ENCODE data around the gene BCL3.

Gene BCL3

GRCh38 chr19:44749292-44749691 lies 784 bp downstream of the BCL3 start:
- Mint-ChIP-seq H3K27me3 (no peaks in the 10 kb centered on the region), H3K27ac (ENCODE audit: low read depth) (peak overlapping the region; percentile 93), H3K9me3 (no peaks in the 10 kb centered on the region), H3K36me3 (ENCODE audit: insufficient read depth) (peaks cover 37% of the 10 kb centered on the region), H3K4me1 (peaks cover 72% of the 10 kb centered on the region), H3K4me3 (peak overlapping the region; percentile 85)
- ATAC-seq (replicated peaks; ENCODE audit: extremely low read depth, poor library complexity, severe bottlenecking) = no peak
- DNase-seq (ENCODE audit: low spot score in 2 of 2) = no peak

- ATAC-seq (replicated peaks; ENCODE audit: extremely low read depth, poor library complexity, severe bottlenecking) = no peak
- Mint-ChIP-seq H3K4me3 (peak overlapping the region; percentile 85), H3K27me3 (no peaks in the 10 kb centered on the region), H3K27ac (ENCODE audit: low read depth) (peak overlapping the region; percentile 93), H3K9me3 (no peaks in the 10 kb centered on the region), H3K36me3 (ENCODE audit: insufficient read depth) (peaks cover 37% of the 10 kb centered on the region), H3K4me1 (peaks cover 79% of the 10 kb centered on the region)
- no peak for DNase-seq (ENCODE audit: low spot score in 2 of 2)
Measured at GRCh38 chr19:44749994-44750393, 1.5 kb downstream of the BCL3 start.

GRCh38 chr19:44752123-44752815 lies 3.8 kb downstream of the BCL3 start:
- no peak for DNase-seq (ENCODE audit: low spot score in 2 of 2)
- peak overlapping the region; percentile 88 for H3K4me3 Mint-ChIP-seq

DNA sequence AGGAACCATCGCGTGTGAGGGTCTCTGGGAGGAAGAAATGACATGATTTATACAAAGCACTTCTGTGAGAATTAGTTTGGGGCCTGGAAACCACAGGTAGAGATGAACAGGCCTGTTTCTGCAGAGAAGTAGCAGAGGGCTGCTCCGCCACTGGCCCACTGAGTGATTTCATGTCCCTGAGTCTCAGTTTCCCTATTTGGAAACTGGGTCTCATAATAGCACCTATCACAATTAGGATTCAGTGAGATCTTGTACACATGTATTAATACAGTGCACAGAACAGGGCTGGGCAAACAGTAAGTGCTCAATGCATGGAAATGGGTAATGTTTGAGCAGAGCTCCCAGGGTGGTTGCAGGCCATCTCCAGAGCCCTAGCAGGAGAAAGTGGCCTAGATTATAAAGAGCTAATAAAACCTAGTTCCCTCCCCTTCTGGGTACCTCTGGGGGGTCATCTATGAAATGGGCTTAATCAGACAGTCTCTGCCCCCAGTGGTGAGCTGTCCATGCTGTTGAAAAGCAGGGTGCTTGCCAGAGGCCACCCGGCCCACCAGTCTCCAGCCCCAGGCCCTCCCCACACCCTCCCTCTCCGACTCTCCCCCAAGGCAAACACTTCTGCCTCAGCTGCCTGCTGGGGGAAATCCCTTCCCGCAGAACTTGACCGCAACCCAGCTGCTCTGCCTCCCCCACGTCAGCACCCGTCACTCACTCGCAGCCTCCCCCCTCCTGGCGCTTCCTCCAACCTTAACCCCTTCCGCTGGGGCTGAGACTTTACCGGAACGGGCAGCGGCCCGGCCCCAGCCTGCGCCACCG lies 4.5 kb downstream of the BCL3 start:
- peaks cover 66% of the 10 kb centered on the region for H3K4me1 Mint-ChIP-seq
- peaks cover 45% of the 10 kb centered on the region for H3K36me3 Mint-ChIP-seq (ENCODE audit: insufficient read depth)
- peak overlapping the region; percentile 88 for H3K4me3 Mint-ChIP-seq
- H3K27ac Mint-ChIP-seq (ENCODE audit: low read depth) = peak overlapping the region; percentile 93
- peak; percentile 88 to 96 for DNase-seq (ENCODE audit: low spot score in 2 of 2)
- no peaks in the 10 kb centered on the region for H3K27me3 Mint-ChIP-seq
- H3K9me3 Mint-ChIP-seq = no peaks in the 10 kb centered on the region
- peak; percentile 80 for ATAC-seq (replicated peaks; ENCODE audit: extremely low read depth, poor library complexity, severe bottlenecking)

More at GRCh38 chr19:44752123-44752815, 3.8 kb downstream of the BCL3 start:
- peaks cover 74% of the 10 kb centered on the region for H3K4me1 Mint-ChIP-seq
- H3K27me3 Mint-ChIP-seq = no peaks in the 10 kb centered on the region
- no peak for ATAC-seq (replicated peaks; ENCODE audit: extremely low read depth, poor library complexity, severe bottlenecking)
- no peaks in the 10 kb centered on the region for H3K9me3 Mint-ChIP-seq
- peak overlapping the region; percentile 93 for H3K27ac Mint-ChIP-seq (ENCODE audit: low read depth)
- H3K36me3 Mint-ChIP-seq (ENCODE audit: insufficient read depth) = peaks cover 40% of the 10 kb centered on the region

GRCh38 chr19:44753626-44753931 lies 5.1 kb downstream of the BCL3 start:
- no peaks in the 10 kb centered on the region for H3K9me3 Mint-ChIP-seq
- DNase-seq (ENCODE audit: low spot score in 2 of 2) (no peak), ATAC-seq (replicated peaks; ENCODE audit: extremely low read depth, poor library complexity, severe bottlenecking) (no peak)
- peak overlapping the region; percentile 88 for H3K4me3 Mint-ChIP-seq
- peak overlapping the region; percentile 93 for H3K27ac Mint-ChIP-seq (ENCODE audit: low read depth)
- peaks cover 46% of the 10 kb centered on the region for H3K36me3 Mint-ChIP-seq (ENCODE audit: insufficient read depth)
- peaks cover 63% of the 10 kb centered on the region for H3K4me1 Mint-ChIP-seq
- no peaks in the 10 kb centered on the region for H3K27me3 Mint-ChIP-seq

DNA sequence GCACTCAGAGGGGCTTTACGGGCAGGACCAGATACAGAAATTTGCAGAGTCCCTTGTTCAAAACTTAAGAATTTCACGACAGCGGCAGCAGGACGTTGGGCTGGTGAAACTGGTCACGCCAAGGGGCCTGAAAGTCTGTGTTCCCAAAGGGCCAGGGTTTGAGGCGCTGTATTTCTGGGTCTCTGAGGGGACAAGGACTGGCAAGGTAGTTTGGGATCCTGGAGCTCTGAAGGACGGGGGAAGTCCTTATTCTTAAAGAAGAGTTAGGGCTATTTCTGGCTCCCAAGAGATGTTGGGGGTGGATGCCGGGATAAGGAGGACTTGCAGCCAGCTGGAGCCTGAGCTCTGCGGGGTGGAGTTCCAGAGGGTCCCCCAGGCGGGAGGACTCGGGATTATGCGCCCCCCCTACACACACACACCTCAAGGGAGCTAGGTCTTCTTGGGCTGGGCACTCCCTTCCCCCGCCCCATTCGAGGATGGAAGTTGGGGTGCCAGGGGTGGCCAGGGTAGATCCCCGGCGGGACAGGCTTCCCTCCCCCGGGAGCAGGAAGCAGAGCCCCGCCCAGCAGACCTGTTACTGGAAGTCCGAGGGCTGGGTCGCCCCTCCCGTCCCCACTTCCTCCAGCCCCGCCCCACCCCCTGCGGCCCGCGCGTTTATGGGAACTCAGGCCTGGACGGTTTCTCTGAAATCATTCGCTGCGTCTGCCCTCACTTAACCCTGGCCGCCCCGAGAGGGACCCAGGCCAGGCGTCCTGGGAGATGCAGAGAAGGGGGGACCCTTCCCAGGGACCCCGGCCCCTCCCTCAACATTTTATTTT lies 5.6 kb downstream of the BCL3 start:
- Mint-ChIP-seq H3K27ac (ENCODE audit: low read depth) (peak overlapping the region; percentile 93), H3K27me3 (no peaks in the 10 kb centered on the region), H3K4me1 (peaks cover 60% of the 10 kb centered on the region), H3K36me3 (ENCODE audit: insufficient read depth) (peaks cover 45% of the 10 kb centered on the region), H3K4me3 (peak overlapping the region; percentile 88), H3K9me3 (no peaks in the 10 kb centered on the region)
- peak; percentile 21 for ATAC-seq (replicated peaks; ENCODE audit: extremely low read depth, poor library complexity, severe bottlenecking)
- peak; percentile 21 to 29 for DNase-seq (ENCODE audit: low spot score in 2 of 2)

DNA sequence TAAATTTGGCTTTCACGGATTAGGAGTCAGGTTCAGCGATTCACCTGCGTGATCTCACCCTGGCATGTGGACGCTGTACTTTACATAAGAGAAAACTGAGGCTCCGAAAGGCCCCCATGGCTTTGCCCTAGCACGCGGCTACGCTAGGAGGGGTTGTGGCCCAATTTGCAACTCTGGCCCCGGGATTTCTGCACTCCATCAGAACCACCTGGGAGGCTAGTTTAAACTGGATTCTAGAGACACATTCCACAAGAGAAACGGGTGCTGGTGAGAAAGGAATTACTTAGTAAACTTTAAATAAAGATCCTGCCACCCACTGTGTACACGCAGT lies 6.2 kb downstream of the BCL3 start:
- H3K27ac Mint-ChIP-seq (ENCODE audit: low read depth) = peak overlapping the region; percentile 93
- H3K4me3 Mint-ChIP-seq = peak overlapping the region; percentile 88
- no peaks in the 10 kb centered on the region for H3K27me3 Mint-ChIP-seq
- no peaks in the 10 kb centered on the region for H3K9me3 Mint-ChIP-seq
- peaks cover 56% of the 10 kb centered on the region for H3K4me1 Mint-ChIP-seq
- ATAC-seq (replicated peaks; ENCODE audit: extremely low read depth, poor library complexity, severe bottlenecking) (no peak), DNase-seq (ENCODE audit: low spot score in 2 of 2) (no peak)
- H3K36me3 Mint-ChIP-seq (ENCODE audit: insufficient read depth) = peaks cover 42% of the 10 kb centered on the region

- no peaks in the 10 kb centered on the region for H3K27me3 Mint-ChIP-seq
- H3K27ac Mint-ChIP-seq (ENCODE audit: low read depth) = peak overlapping the region; percentile 93
- H3K4me1 Mint-ChIP-seq = peaks cover 56% of the 10 kb centered on the region
- peak overlapping the region; percentile 88 for H3K4me3 Mint-ChIP-seq
- DNase-seq (ENCODE audit: low spot score in 2 of 2) (no peak), ATAC-seq (replicated peaks; ENCODE audit: extremely low read depth, poor library complexity, severe bottlenecking) (no peak)
- no peaks in the 10 kb centered on the region for H3K9me3 Mint-ChIP-seq
- peaks cover 43% of the 10 kb centered on the region for H3K36me3 Mint-ChIP-seq (ENCODE audit: insufficient read depth)
Measured at GRCh38 chr19:44755219-44755618, 6.7 kb downstream of the BCL3 start.

GRCh38 chr19:44756089-44756562 lies 7.6 kb downstream of the BCL3 start:
- ATAC-seq (replicated peaks; ENCODE audit: extremely low read depth, poor library complexity, severe bottlenecking) = no peak

GRCh38 chr19:44757057-44757734 lies 8.7 kb downstream of the BCL3 start:
- Mint-ChIP-seq H3K27ac (ENCODE audit: low read depth) (peak overlapping the region; percentile 83), H3K4me1 (peaks cover 44% of the 10 kb centered on the region), H3K36me3 (ENCODE audit: insufficient read depth) (peaks cover 44% of the 10 kb centered on the region), H3K4me3 (no peak overlapping the region), H3K27me3 (no peaks in the 10 kb centered on the region), H3K9me3 (no peaks in the 10 kb centered on the region)
- ATAC-seq (replicated peaks; ENCODE audit: extremely low read depth, poor library complexity, severe bottlenecking) (no peak), DNase-seq (ENCODE audit: low spot score in 2 of 2) (no peak)

More at GRCh38 chr19:44756089-44756562, 7.6 kb downstream of the BCL3 start:
- no peak for DNase-seq (ENCODE audit: low spot score in 2 of 2)
- Mint-ChIP-seq H3K9me3 (no peaks in the 10 kb centered on the region), H3K27ac (ENCODE audit: low read depth) (peak overlapping the region; percentile 93), H3K4me1 (peaks cover 55% of the 10 kb centered on the region), H3K36me3 (ENCODE audit: insufficient read depth) (peaks cover 48% of the 10 kb centered on the region), H3K4me3 (no peak overlapping the region), H3K27me3 (no peaks in the 10 kb centered on the region)

GRCh38 chr19:44757735-44758505 lies 9.4 kb downstream of the BCL3 start:
- H3K4me3 Mint-ChIP-seq = no peak overlapping the region
- H3K27ac Mint-ChIP-seq (ENCODE audit: low read depth) = peak overlapping the region; percentile 83
- DNase-seq (ENCODE audit: low spot score in 2 of 2) = no peak
- no peaks in the 10 kb centered on the region for H3K27me3 Mint-ChIP-seq
- peaks cover 41% of the 10 kb centered on the region for H3K36me3 Mint-ChIP-seq (ENCODE audit: insufficient read depth)
- ATAC-seq (replicated peaks; ENCODE audit: extremely low read depth, poor library complexity, severe bottlenecking) = no peak
- no peaks in the 10 kb centered on the region for H3K9me3 Mint-ChIP-seq
- H3K4me1 Mint-ChIP-seq = peaks cover 37% of the 10 kb centered on the region

Measured in central memory CD8-positive, alpha-beta T cell (primary cell).